Endothelial cell of hepatic sinusoid (primary cell): ENCODE results near the gene DESI2.

Experiments used
- in situ Hi-C: cut with HindIII; loops from 2 replicates; pipeline ENCODE4 v1.10.0; 2017; ENCODE audit warnings: low sequenced_read_pairs

Gene DESI2

GRCh38 chr1:244699741-244700140 lies 46.8 kb downstream of the DESI2 start:
- in situ Hi-C loops: no loop called here

GRCh38 chr1:244700808-244701207 lies 47.9 kb downstream of the DESI2 start:
- in situ Hi-C loops: no loop called here

DNA sequence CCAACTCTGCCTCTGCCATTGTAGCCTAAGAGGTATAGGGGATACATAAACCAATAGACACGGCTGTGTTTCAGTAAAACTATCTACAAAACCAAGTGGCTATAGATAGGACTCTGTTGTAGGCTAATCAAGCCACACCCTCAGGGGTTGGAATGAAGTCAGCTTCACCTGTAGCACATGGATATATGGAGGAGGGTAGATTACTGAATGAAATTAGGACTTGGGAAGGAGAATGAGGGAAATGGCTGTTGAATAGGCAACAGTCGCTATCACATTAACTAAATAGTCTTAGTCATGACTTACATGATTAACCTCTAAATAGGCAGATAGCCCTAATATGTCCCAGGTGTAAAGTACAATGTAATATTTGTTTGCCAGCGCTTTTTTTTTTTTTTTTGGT lies 49.7 kb downstream of the DESI2 start:
- in situ Hi-C loops: no loop called here

DNA sequence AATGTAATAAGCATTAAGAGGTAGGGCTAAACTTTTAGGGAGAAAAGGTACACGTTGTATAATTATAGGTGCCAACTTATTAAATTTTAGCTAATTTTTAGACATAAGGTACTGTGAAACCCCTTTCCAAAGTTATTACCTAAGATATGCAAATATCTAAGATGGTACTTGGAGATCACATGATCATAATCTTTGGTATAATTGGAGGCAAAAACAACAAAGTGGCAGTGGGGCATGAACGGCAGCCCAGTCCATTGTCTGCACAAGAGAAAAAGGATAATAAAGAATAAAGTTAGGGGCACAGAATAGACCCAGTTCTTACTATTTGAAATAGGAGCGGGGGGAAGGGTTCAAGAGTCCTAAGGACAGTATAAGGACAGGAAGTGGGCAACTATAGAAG lies 51.2 kb downstream of the DESI2 start:
- in situ Hi-C loops: no loop called here

GRCh38 chr1:244705261-244706234 lies 52.6 kb downstream of the DESI2 start:
- in situ Hi-C loops: no loop called here

GRCh38 chr1:244709076-244709475 lies 56.1 kb downstream of the DESI2 start:
- in situ Hi-C loops: no loop called here

GRCh38 chr1:244709476-244710368 lies 56.8 kb downstream of the DESI2 start:
- in situ Hi-C loops: no loop called here

DNA sequence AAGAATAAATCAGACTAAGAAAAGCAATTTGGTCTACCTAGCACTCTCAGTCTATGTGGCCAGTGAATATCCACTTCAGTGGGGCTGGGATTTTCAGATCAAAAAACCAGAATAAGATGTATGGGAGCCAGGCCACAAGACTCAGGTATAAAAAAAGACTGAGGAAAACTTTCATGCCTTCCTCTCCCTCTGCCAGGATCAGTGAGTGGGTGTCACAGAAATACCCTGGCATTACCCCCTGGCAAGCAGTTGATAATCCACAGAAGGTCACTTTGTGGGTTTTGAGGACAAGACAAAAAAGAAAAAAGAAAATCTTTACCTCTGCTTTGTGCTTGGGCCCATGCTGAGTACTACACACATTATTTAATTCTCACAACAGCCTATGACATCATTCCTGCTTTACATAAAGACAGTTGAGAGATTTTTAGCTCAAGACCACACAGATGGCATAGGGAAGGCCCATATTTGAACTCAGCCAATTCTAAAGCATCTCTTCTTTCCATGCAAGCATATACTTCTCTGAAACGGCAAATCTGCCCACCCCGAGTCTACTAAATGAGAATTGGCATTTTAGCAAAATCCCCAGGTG lies 57.6 kb downstream of the DESI2 start:
- in situ Hi-C loops: no loop called here

DNA sequence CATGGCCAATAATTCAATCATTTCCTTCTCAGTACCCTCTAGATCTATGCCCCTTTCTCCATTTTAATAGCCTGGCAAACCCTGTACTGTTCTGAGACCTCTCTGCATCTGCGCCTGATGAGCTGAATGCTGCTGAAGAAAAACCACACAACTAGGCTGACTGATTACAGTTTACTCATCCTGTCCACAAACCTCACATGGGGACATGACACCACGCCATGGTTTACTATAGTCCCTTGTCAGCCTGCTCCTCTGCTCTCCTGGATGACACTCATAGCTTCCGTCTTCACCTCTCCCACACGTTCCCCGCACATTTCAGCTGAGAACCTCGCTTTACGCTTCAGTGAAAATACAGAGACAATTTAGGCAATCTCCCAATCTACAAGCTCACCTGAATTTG lies 59.7 kb downstream of the DESI2 start:
- in situ Hi-C loops: no loop called here

- in situ Hi-C loops: no loop called here
Measured at GRCh38 chr1:244713332-244713731, 60.4 kb downstream of the DESI2 start.

- in situ Hi-C loops: no loop called here
Measured at GRCh38 chr1:244727871-244728474, 75.0 kb downstream of the DESI2 start.

DNA sequence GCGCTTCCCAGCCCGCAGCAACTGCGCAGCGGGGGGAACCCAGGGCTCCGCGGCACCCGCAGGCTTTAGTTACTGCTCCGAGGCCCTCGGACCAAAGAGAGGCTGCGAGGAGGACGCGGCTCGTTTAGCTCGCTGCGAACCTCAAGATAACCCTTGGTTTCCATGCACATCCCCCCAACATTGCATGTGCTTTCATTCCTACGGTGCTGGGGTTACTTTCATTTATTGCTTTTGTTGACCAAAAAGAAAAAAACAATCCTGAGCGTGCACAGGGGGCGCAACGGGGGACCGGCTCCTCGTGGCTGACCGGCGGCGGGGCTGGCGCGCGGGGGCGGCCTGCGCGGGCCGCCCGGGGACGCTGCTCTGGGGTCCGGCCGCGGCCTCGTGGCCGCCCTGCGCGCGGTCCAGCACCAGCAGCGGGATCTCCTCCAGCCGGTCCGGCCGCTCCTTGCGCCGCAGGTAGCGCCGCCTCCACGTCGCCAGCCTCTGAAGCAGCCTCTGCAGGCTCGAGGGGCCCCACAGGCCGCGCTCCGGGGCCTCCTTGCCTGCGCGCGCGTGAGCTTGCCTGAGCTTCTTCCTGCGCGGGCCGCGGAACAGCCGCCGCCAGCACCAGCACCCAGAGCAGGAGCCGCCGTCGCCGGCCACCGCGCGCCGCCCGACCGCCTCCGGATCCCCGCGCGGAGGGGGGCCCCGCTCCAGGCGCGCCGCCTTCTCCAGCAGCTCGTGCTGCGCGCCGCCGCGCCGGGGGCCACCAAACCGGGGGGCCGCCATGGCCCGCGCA lies 77.4 kb downstream of the DESI2 start:
- in situ Hi-C loops: no loop called here

DNA sequence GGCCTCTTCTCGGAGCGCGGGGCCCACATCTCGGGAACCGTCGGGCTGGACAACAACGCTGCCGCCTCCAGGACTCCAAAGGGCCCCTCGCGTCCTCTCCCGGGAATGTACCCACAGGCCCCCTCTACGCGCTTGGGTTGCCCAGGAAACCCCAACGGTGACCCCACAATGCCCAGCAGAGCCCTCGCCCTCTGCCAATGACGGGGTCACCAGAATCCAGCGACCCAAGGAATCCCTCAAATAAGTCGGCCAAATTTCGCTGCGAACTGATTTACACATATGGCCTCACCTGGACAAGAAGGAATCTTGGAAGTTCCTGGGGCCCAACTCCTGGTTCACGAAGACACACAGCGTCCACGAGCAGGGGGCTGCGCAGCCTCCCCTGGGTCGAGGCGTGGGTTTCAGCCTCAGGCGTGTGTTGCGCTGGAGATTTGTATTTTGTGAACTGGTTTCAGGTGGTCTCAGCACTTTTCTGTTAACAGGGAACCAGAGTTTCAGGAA lies 78.1 kb downstream of the DESI2 start:
- in situ Hi-C loops: no loop called here

GRCh38 chr1:244731651-244732050 lies 78.7 kb downstream of the DESI2 start:
- in situ Hi-C loops: no loop called here

DNA sequence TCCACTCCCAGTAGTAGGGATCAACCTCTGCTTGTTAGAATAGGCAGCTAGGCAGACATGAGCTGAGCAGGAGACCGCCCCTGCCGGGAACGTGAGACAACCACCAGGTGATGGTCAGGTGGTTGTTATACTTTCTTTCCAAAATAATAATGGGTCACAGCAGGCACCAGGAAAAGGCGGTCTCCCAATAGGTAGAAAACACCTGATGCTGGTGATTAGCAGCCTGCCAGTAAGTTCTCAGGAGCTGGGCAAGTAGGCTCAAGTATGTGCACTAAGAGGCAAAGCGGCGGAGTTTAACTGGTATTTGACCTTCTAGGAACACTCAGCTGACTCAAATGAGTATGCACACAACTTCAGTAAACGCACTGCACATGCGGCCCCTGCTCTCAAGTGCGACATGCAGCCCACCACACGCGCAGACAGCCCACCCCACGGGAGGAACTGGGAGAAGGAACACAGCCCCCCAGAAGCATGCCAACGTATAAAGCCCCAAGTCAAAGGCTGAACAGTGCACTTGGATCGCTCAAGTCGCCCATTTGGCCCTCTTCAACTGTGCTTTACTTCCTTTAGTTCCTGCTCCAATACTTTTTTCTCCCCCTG lies 80.0 kb downstream of the DESI2 start:
- in situ Hi-C loops: no loop called here

DNA sequence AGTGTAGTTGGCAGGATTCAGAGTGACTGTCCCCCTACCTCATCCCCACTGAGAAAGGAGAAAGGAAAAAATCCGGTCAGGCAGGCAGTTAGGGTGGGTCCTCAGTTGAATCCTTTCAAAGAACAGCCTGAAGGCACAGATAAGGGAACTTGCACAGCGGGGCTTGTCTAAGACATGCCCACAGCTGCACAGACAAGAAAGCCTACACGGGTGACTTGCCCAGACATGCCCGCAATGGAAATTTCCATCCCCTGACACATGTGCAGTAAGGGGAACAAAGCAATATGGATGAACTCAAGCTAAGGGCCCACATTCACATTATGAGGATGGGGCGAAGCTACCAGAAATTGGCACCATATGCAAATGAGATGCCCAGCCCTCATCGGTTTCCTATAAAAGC lies 82.5 kb downstream of the DESI2 start:
- in situ Hi-C loops: loop anchor here (5.0 kb wide), 1 partner anchor 92 kb away; no protein-coding TSS in a partner anchor

- in situ Hi-C loops: loop anchor here (5.0 kb wide), 1 partner anchor 91 kb away; no protein-coding TSS in a partner anchor
Measured at GRCh38 chr1:244735876-244736561, 83.1 kb downstream of the DESI2 start.

GRCh38 chr1:244739140-244739539 lies 86.2 kb downstream of the DESI2 start:
- in situ Hi-C loops: loop anchor here (5.0 kb wide), 1 partner anchor 88 kb away; no protein-coding TSS in a partner anchor
